T-cell (primary cell): Measurements from ENCODE around the gene PDLIM1. TPM values are rescaled to one million over a fixed set of nuclear protein-coding genes. Genes with fewer than 3 reads are reported as not detected.

ENCODE experiments used
- ATAC-seq, 4 experiments: fragments of 200-7000 bp in 3 of 4; fragments of 150-1000 bp in 1 of 4; cut with Tn5 transposase; replicated peaks in 1 of 4; 1 replicate in 3 of 4; 2 replicates in 1 of 4; pipeline ENCODE4 v1.10.0; 2021; ENCODE audit warnings: moderate library complexity in 3 of 4, mild to moderate bottlenecking in 2 of 4, moderate number of reproducible peaks in 1 of 4
- CTCF ChIA-PET, 2 donors: fragments of 300-600 bp; sonication (Branson Sonifier 250); formaldehyde crosslinking; loops; one replicate each; lab custom pipeline; 2022; ENCODE audit warnings: antibody characterized with exemption in 2 of 2; lab: Charles Lee
- POLR2A ChIA-PET, 2 donors: fragments of 300-600 bp; sonication (Branson Sonifier 250); formaldehyde crosslinking; loops; one replicate each; lab custom pipeline; 2022; ENCODE audit warnings: antibody characterized with exemption in 2 of 2; lab: Charles Lee
- DNase-seq, 35 experiments: peaks; one replicate each; pipeline versions ENCODE4 v3.0.0 to v3.0.0-alpha.2; 2013 to 2023
- H3K27ac ChIP-seq: one replicate; pipeline ENCODE4 v1.5.1; 2013; ENCODE audit warnings: low read length
- H3K27me3 ChIP-seq, 2 experiments: replicated peaks in 1 of 2; 1 replicate in 1 of 2; 2 replicates in 1 of 2; pipeline versions ENCODE4 v1.6.1 to v1.7.0; 2013; ENCODE audit warnings: low read length in 1 of 2, mixed read lengths in 1 of 2; ENCODE audit not compliant: control insufficient read depth in 2 of 2, insufficient read depth in 2 of 2; ENCODE audit errors: extremely low read depth in 1 of 2
- H3K36me3 ChIP-seq, 2 donors: 1 replicate in 1 of 2; 2 replicates in 1 of 2; pipeline versions ENCODE4 v1.6.1 to v1.7.0; 2013; ENCODE audit warnings: low read length in 1 of 2; ENCODE audit not compliant: control insufficient read depth in 2 of 2, insufficient read depth in 1 of 2; ENCODE audit errors: extremely low read depth in 1 of 2
- H3K4me1 ChIP-seq, 2 experiments: 1 replicate in 1 of 2; 2 replicates in 1 of 2; pipeline versions ENCODE4 v1.6.1 to v1.7.0; 2013; ENCODE audit warnings: low read length in 2 of 2, mixed read lengths in 1 of 2; ENCODE audit not compliant: insufficient read depth in 2 of 2, control insufficient read depth in 1 of 2; ENCODE audit errors: extremely low read depth in 1 of 2
- H3K4me3 ChIP-seq, 2 donors: 1 replicate in 1 of 2; 2 replicates in 1 of 2; pipeline versions ENCODE4 v1.5.1 to v1.7.0; 2013; ENCODE audit warnings: mild to moderate bottlenecking in 2 of 2, low read length in 1 of 2, moderate library complexity in 1 of 2; ENCODE audit not compliant: control insufficient read depth in 1 of 2; ENCODE audit errors: extremely low read depth in 1 of 2
- H3K9me3 ChIP-seq: 2 replicates; pipeline ENCODE4 v1.7.0; 2013
- H3K27ac Mint-ChIP-seq, 2 donors: one replicate each; pipeline ENCODE4 v1.8.0; 2020 to 2021; ENCODE audit warnings: mild to moderate bottlenecking in 2 of 2, mixed read lengths in 2 of 2
- H3K27me3 Mint-ChIP-seq, 2 donors: one replicate each; pipeline ENCODE4 v1.8.0; 2021 to 2022; ENCODE audit warnings: mixed read lengths in 2 of 2
- H3K36me3 Mint-ChIP-seq: one replicate; pipeline ENCODE4 v1.8.0; 2021; ENCODE audit warnings: mixed read lengths
- H3K4me1 Mint-ChIP-seq, 3 donors: one replicate each; pipeline ENCODE4 v1.8.0; 2020 to 2022; ENCODE audit warnings: mixed read lengths in 3 of 3, mild to moderate bottlenecking in 1 of 3
- H3K4me3 Mint-ChIP-seq, 3 donors: one replicate each; pipeline ENCODE4 v1.8.0; 2020 to 2022; ENCODE audit warnings: mild to moderate bottlenecking in 3 of 3, mixed read lengths in 3 of 3, moderate library complexity in 3 of 3
- H3K9me3 Mint-ChIP-seq, 3 donors: one replicate each; pipeline ENCODE4 v1.8.0; 2020 to 2022; ENCODE audit warnings: mixed read lengths in 3 of 3
- WGBS: methylation state at CpG from one replicate; pipeline ENCODE4 v1.1.5; 2013; ENCODE audit warnings: missing lambda C conversion rate; ENCODE audit not compliant: insufficient coverage; 5-methylcytosine and 5-hydroxymethylcytosine counted together
- total RNA-seq, 35 experiments: library from RNA in 6 of 35; stranded (reverse) in 6 of 35; fragments of 120-200 nt in 1 of 35; gene quantifications; one replicate each; pipeline versions ENCODE4 v1.2.1 to v1.2.4 and lab custom pipeline; 2013 to 2026

The PDLIM1 gene
- total RNA-seq, 5 donors from 2014 or later (not counting 1 experiment from before 2014, with no cell fraction given), result 4.2 to 9.7 (median 5.3) TPM

DNA sequence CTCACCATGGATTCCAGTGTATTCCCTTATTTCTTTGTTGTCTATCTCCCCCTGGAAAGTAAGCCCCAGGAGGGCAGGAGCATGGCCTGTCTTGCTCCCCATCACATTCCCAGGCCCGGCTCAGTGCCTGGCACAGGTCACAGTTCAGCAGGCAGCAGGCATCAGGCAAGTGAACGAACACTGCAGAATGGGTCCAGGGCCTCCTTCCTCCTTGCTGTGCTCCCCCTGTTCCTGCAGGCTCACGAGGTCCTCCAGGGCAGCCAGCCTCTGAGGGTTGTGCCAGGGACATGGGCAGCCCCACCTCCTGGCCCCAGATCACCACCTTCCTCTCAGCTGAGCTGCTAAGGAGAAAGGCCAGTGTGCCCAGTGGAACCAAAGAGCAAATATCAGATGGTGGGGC is 41.8 kb downstream of the PDLIM1 start:
- no peaks in the 10 kb centered on the region for H3K4me1 Mint-ChIP-seq
- H3K27ac Mint-ChIP-seq, result no peak overlapping the region
- 79% methylated on average over 3 of the region's 3 CpGs for WGBS
- Histone ChIP-seq H3K27me3 (peaks cover 0 to 17% of the 10 kb centered on the region in 2 experiments), H3K27ac (no peak overlapping the region), H3K4me3 (no peak overlapping the region), H3K36me3 (no peaks in the 10 kb centered on the region), H3K4me1 (no peaks in the 10 kb centered on the region), H3K9me3 (no peaks in the 10 kb centered on the region)
- H3K4me3 Mint-ChIP-seq, result no peak overlapping the region
- ChIA-PET POLR2A (no interaction called here), CTCF (no interaction called here)
- no peaks in the 10 kb centered on the region for H3K9me3 Mint-ChIP-seq
- DNase-seq (no peak), ATAC-seq (no peak)
- peaks cover 11 to 34% of the 10 kb centered on the region in 2 donors for H3K27me3 Mint-ChIP-seq
- no peaks in the 10 kb centered on the region for H3K36me3 Mint-ChIP-seq

- no peaks in the 10 kb centered on the region for H3K4me1 ChIP-seq
- no peak overlapping the region for H3K4me3 Mint-ChIP-seq
- DNase-seq, result no peak
- H3K9me3 ChIP-seq, result no peaks in the 10 kb centered on the region
- no peaks in the 10 kb centered on the region for H3K9me3 Mint-ChIP-seq
- no peak overlapping the region for H3K27ac ChIP-seq
- no peak overlapping the region for H3K4me3 ChIP-seq
- no peak overlapping the region for H3K27ac Mint-ChIP-seq
- ATAC-seq, result no peak
- H3K36me3 ChIP-seq, result no peaks in the 10 kb centered on the region
- H3K27me3 Mint-ChIP-seq, result peaks cover 11 to 32% of the 10 kb centered on the region in 2 donors
- CTCF ChIA-PET, result interaction anchor here (0.7 to 3.1 kb wide), 4 partner anchors 28 to 116 kb away, joined by 3 to 33 read pairs (median 3); no protein-coding TSS in a partner anchor
- POLR2A ChIA-PET, result no interaction called here
- WGBS, result 93% methylated on average over 3 of the region's 7 CpGs
- H3K4me1 Mint-ChIP-seq, result no peaks in the 10 kb centered on the region
- H3K36me3 Mint-ChIP-seq, result no peaks in the 10 kb centered on the region
- H3K27me3 ChIP-seq, result peaks cover 0 to 17% of the 10 kb centered on the region in 2 experiments
Observed at GRCh38 chr10:95247881-95248583, 42.8 kb downstream of the PDLIM1 start.

GRCh38 chr10:95247200-95247880 is 43.5 kb downstream of the PDLIM1 start:
- ATAC-seq (no peak), DNase-seq (no peak)
- POLR2A ChIA-PET, result no interaction called here
- Mint-ChIP-seq H3K27ac (no peak overlapping the region), H3K9me3 (no peaks in the 10 kb centered on the region), H3K27me3 (peaks cover 11 to 25% of the 10 kb centered on the region in 2 donors), H3K4me1 (no peaks in the 10 kb centered on the region), H3K4me3 (no peak overlapping the region), H3K36me3 (no peaks in the 10 kb centered on the region)
- CTCF ChIA-PET, result interaction anchor here (0.5 to 3.1 kb wide), 10 partner anchors 11 to 1926 kb away, joined by 3 to 33 read pairs (median 3); no protein-coding TSS in a partner anchor
- WGBS, result 97% methylated on average over 5 of the region's 6 CpGs
- Histone ChIP-seq H3K27ac (no peak overlapping the region), H3K4me1 (no peaks in the 10 kb centered on the region), H3K27me3 (peaks cover 0 to 17% of the 10 kb centered on the region in 2 experiments), H3K4me3 (no peak overlapping the region), H3K36me3 (no peaks in the 10 kb centered on the region), H3K9me3 (no peaks in the 10 kb centered on the region)

GRCh38 chr10:95246582-95247051 is 44.2 kb downstream of the PDLIM1 start:
- no peak overlapping the region for H3K4me3 ChIP-seq
- no peak overlapping the region for H3K4me3 Mint-ChIP-seq
- no peaks in the 10 kb centered on the region for H3K36me3 ChIP-seq
- H3K27me3 Mint-ChIP-seq, result peaks cover 11 to 19% of the 10 kb centered on the region in 2 donors
- H3K36me3 Mint-ChIP-seq, result no peaks in the 10 kb centered on the region
- H3K4me1 Mint-ChIP-seq, result no peaks in the 10 kb centered on the region
- ATAC-seq (peak in 3 of 4 experiments; percentile 43 to 60 (median 44)), DNase-seq (peak in 31 of 35 experiments; percentile 5 to 79 (median 43))
- POLR2A ChIA-PET, result interaction anchor here in 1 of 2 donors (0.6 kb wide), 1 partner anchor 9 kb away, joined by 3 read pairs; no protein-coding TSS in a partner anchor
- no peaks in the 10 kb centered on the region for H3K9me3 Mint-ChIP-seq
- H3K4me1 ChIP-seq, result no peaks in the 10 kb centered on the region
- CTCF ChIA-PET, result interaction anchor here (0.5 to 3.1 kb wide), 11 partner anchors 10 to 1926 kb away, joined by 3 to 33 read pairs (median 3); no protein-coding TSS in a partner anchor
- no peak overlapping the region for H3K27ac ChIP-seq
- H3K27me3 ChIP-seq, result peaks cover 0 to 17% of the 10 kb centered on the region in 2 experiments
- 40% methylated on average over 1 of the region's 1 CpG for WGBS
- H3K9me3 ChIP-seq, result no peaks in the 10 kb centered on the region
- no peak overlapping the region for H3K27ac Mint-ChIP-seq

- POLR2A ChIA-PET, result interaction anchor here in 1 of 2 donors (0.6 kb wide), 1 partner anchor 8 kb away, joined by 3 read pairs; no protein-coding TSS in a partner anchor
- no peak for ATAC-seq
- H3K27me3 Mint-ChIP-seq, result peaks cover 11 to 12% of the 10 kb centered on the region in 2 donors
Observed at GRCh38 chr10:95245425-95246055, 45.3 kb downstream of the PDLIM1 start.

GRCh38 chr10:95244152-95244551 is 46.7 kb downstream of the PDLIM1 start:
- Mint-ChIP-seq H3K4me1 (no peaks in the 10 kb centered on the region), H3K27ac (no peak overlapping the region), H3K4me3 (no peak overlapping the region), H3K27me3 (peaks cover 7 to 10% of the 10 kb centered on the region in 2 donors), H3K9me3 (no peaks in the 10 kb centered on the region), H3K36me3 (no peaks in the 10 kb centered on the region)
- no peak overlapping the region for H3K4me3 ChIP-seq
- H3K27me3 ChIP-seq, result peaks cover 0 to 11% of the 10 kb centered on the region in 2 experiments
- WGBS, result 57% methylated on average over 2 of the region's 2 CpGs
- ATAC-seq (no peak), DNase-seq (no peak)
- H3K9me3 ChIP-seq, result no peaks in the 10 kb centered on the region
- CTCF ChIA-PET, result interaction anchor here (0.5 to 1.4 kb wide), 5 partner anchors 27 to 119 kb away, joined by 3 to 4 read pairs (median 3); no protein-coding TSS in a partner anchor
- no peaks in the 10 kb centered on the region for H3K4me1 ChIP-seq
- no peak overlapping the region for H3K27ac ChIP-seq
- no peaks in the 10 kb centered on the region for H3K36me3 ChIP-seq
- POLR2A ChIA-PET, result no interaction called here

More at GRCh38 chr10:95245425-95246055, 45.3 kb downstream of the PDLIM1 start:
- H3K4me3 Mint-ChIP-seq, result no peak overlapping the region
- no peak overlapping the region for H3K27ac ChIP-seq
- H3K4me1 ChIP-seq, result no peaks in the 10 kb centered on the region
- H3K9me3 Mint-ChIP-seq, result no peaks in the 10 kb centered on the region
- no peak overlapping the region for H3K27ac Mint-ChIP-seq
- no peaks in the 10 kb centered on the region for H3K4me1 Mint-ChIP-seq
- CTCF ChIA-PET, result interaction anchor here (0.7 to 3.1 kb wide), 5 partner anchors 9 to 118 kb away, joined by 3 to 33 read pairs (median 8); no protein-coding TSS in a partner anchor
- no peak overlapping the region for H3K4me3 ChIP-seq
- H3K36me3 Mint-ChIP-seq, result no peaks in the 10 kb centered on the region
- peaks cover 0 to 11% of the 10 kb centered on the region in 2 experiments for H3K27me3 ChIP-seq
- no peaks in the 10 kb centered on the region for H3K36me3 ChIP-seq
- H3K9me3 ChIP-seq, result no peaks in the 10 kb centered on the region
- 24% methylated on average over 3 of the region's 6 CpGs for WGBS
- no peak for DNase-seq
